GM19468 (cell line): Measurements from ENCODE around the gene SNX17.
A peak's percentile ranks its signal among the peaks of the same experiment; 100 is the strongest.

Source experiments
- ATAC-seq: cut with Tn5 transposase; IDR thresholded peaks from one replicate; pipeline ENCODE4 v1.9.1; 2021; ENCODE audit warnings: mild to moderate bottlenecking, moderate library complexity, moderate number of reproducible peaks; ENCODE audit not compliant: unreplicated experiment; ENCODE audit errors: extremely low read depth

The SNX17 gene

DNA sequence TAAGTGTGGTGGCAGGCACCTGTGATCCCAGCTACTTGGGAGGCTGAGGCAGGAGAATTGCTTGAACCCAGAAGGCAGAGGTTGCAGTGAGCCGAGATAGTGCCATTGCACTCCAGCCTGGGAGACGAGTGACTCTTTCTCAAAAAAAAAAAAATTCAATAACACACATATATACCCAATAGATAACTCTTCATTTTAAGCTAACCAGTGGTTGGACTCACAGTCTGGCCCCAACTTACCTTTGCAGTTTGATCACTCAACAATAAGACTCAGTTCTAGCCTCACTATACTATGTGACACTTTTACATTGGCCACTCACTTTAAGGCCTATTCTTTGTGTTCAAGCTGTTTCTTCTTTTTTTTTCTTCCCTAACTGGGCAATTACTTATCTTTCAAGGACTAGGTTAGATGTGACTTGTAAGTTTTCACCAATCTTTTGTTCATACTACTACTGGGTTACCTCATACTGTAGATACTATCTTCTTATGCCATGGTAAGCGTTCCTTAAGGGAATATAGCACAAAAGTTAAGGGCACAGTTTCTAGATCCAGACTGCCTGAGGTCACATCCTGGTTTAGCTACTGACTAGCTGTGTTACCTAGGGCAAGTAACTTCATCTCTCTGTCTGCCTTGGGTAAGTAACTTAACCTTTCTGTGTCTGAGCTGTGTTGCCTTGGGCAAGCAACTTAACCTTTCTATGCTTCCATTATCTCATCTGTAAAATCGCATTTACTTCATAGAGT, 7.6 kb upstream of the SNX17 start:
- no peak for ATAC-seq

DNA sequence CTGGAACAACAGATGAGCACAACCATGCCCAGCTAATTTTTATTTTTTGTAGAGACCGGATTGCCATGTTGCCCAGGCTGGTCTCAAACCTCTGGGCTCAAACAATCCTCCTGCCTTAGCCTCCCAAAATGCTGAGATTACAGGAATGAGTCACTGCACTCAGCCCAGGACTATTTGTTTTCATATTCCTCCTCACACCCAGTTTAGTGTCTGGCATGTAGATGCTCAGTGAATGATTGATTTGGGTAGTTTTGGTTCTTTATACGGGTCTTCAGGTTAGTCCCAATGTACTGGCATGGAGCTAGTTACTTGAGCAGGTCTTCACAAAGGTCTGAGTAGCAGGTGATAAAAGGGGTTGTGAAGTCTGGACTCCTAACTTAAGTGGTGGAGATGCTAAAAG, 6.5 kb upstream of the SNX17 start:
- ATAC-seq, result no peak

GRCh38 chr2:27369471-27370025, 868 bp upstream of the SNX17 start:
- no peak for ATAC-seq

DNA sequence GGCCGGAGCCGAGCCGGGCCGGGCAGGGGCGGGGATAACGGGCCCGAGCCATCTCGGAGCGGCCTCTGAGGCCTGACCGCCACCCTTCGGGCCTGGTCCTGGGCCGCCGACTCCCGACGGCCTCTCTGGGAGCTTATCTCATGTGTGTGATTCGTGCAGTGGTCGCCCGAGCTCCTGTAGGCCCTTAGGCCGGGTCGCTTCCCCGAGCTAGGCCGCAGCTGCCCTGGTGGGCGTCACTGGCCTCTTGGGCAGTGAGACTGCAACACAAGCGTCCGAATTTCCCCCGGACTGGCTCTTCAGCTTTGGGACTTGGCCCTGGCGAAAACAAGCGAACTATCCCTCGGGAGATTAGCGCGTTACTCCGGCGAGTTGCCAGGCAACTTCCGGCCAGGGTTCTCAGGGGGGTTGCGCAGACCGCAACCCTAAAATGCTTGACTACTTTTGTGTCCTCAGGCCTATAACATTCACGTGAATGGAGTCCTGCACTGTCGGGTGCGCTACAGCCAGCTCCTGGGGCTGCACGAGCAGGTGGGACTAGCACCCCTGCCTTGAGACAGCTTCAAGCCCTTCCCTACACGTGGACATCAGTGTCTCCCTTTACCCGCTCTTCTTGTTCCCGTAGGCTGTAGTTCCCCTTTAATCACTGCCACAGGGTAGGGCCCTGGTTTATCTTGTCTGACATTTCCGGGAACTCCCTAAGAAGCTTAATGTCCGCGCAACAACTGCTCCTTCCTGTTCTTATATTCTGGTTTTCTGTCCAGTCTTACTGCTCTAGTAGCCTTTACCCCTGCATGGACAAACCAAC, 602 bp downstream of the SNX17 start:
- ATAC-seq, result no peak

GRCh38 chr2:27372937-27373336, 2.5 kb downstream of the SNX17 start:
- no peak for ATAC-seq

DNA sequence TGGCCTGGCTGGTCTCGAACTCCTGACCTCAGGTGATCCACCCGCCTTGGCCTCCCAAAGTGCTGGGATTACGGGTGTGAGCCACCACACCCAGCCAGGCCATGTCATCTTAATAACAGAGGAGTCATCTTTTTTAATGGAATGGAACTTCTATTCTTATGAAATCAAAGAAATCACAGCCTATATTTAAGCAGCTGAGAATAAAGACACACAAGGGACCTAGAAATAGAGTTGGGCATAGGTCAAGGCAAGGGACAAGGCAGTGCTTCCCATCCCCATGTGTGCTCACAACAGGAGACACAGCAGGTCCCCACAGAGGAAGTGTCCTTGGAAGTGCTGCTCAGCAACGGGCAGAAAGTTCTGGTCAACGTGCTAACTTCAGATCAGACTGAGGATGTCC, 3.2 kb downstream of the SNX17 start:
- ATAC-seq, result no peak

GRCh38 chr2:27375513-27376099, 5.2 kb downstream of the SNX17 start:
- ATAC-seq, result no peak

DNA sequence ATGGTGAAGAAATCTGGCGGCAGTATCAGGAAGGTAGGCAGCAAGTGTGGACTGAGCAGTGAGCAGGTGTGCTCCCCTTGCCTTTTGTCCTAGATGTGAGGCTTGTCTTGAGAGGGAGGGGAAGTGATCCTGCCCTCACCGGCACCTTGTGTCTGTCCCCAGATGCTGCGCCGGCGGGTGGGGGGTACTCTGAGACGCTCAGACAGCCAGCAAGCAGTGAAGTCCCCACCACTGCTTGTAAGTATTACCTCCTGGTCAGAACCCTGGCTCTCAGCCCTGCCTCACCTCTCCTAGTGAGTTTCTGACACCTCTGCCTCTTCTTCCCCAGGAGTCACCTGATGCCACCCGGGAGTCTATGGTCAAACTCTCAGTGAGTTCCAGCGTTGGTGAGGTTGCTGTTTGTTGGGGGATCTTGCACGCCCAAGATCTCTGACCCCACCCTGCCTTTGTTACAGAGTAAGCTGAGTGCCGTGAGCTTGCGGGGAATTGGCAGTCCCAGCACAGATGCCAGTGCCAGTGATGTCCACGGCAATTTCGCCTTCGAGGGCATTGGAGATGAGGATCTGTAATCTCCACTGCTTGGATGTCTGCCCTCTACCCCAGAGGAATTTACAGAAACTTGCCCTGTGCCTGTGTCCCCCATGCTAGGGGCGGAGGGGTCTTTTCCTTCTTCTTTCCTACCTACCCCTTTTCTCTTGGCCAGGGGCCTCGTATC, 5.9 kb downstream of the SNX17 start:
- no peak for ATAC-seq

- no peak for ATAC-seq
These were observed 6.6 kb downstream of the SNX17 start for GRCh38 chr2:27376866-27377617.

- ATAC-seq, result no peak
These were observed 7.2 kb downstream of the SNX17 start for GRCh38 chr2:27377618-27378095.

DNA sequence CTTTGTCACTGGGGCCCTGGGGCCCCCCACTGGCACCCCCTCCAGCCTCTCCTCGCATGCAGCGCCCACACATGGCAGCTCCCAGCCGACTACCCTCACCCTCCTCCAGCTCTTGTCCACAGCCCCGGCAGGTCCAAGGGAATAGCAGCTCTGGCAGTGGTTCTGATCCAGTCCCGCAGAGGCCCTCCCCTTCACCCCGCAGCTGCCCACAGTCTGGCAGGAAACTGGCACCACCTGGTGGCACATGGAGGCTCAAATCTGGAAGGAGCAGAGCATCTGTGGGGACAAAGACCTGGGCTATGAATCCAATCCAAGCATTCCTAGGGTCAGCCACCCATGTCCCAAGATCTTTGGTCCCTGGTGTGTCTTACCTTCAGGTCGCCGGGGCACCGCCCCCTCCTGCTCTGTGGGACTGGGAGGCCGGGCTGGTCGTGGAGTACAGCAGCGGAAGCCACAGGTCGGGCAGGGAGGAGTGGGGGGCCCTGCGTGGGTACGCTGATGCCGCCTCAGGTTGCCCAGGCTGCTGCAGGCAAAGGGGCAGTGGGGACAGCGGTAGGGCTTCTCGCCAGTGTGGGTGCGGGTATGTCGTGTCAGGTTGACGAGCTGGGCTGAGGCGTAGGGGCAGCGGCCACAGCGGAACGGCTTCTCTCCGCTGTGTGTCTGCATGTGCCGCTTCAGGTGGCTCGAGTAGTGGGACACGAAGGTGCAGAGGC, 7.8 kb downstream of the SNX17 start:
- no peak for ATAC-seq

- no peak for ATAC-seq
These were observed 8.4 kb downstream of the SNX17 start for GRCh38 chr2:27378809-27379290.

DNA sequence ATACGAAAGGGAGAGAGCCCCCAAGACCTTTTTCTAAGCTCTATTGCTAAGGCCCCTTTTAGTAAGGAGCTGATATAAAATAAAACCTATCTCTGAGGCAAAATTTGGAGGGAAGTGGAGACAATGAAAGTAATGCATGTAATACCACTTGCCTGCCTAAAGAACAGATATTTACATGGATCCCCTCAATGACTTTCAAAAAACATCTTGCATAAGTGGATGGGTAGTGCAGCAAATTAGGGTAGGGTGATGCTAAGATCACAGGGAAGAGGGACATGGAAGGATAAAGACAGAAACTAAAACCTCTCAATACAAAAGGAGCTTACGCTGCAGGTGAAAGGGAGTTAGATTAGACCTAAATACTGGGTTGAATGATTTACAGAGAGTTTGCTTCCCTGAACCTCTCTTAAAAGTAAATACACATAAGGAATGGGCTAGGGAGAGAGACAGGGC, 9.0 kb downstream of the SNX17 start:
- no peak for ATAC-seq

DNA sequence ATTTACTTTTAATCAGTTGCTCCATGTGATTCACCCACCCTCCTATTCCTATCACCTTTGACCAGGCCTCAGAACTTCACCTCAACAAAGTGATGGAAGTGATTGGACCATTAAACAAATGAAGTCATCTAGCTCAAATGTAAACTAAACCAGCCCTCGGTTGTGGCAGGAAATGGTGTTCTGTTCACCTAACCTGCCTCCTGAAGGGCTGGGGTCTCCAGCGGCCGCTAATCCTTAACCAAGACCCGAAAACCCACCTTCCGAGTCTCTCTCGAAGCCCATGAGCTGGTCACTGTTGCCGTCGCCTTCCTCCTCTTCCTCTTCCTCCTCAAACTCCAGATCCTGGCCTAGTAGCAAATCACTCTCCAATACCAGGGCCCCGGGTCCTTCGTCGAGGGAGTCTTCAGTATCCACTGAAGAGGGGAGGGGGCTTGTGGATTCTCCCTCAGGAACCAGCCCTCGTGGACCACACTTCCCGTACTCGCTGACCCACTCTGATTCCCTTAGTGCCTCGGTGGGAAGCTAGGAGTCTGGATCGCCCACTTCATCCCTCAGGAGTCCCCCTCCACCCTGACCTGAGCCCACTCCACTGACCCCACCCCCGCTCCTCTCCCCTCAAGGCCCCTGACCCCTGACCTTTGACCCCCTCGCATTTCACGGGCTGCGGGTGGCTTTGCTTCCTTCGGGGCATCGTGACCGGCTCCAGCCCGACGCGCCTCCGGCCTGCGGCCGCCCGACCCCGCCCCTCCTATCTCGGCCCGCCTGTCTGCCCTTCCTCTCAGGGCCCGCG, 9.6 kb downstream of the SNX17 start:
- ATAC-seq, result no peak

GRCh38 chr2:27380626-27381545, 10.5 kb downstream of the SNX17 start, which contains the start of gene ZNF513:
ZNF513 (minus strand) TSS chr2:27380734; CDS start chr2:27380526, 208 bp downstream.
- peak; percentile 85 for ATAC-seq

DNA sequence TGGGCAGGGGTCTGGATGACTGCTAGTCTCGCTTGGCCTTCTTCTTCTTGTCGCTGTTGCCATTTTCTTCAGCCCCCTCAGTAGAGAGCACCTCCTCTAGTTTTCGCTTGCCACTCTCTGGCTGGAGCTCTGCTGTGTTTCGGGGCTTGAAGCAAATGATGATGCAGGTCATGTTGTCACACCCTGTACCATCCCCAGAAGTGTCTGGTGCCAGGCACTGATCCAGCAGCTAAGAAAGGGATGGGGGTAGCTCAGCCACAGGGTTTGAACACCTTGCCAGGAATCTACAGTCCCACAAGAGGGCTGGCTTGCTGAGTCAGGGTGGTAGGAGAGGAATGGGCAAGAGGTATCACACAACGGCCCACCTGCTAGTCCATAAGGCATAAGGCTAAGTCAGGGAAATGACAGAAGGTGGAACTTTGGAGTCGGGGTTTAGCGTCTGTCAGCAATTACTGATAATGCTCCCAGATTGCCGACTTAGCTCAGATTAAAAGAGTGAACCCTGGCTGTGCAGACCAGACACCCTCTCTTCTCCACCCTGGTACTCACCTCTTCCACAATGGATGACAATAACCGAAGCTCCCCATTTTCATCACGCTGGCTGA, 11.3 kb downstream of the SNX17 start:
- ATAC-seq, result no peak
